CD4-positive, alpha-beta T cell (primary cell): ENCODE data around the gene HECTD1. TPM values are rescaled to one million over a fixed set of nuclear protein-coding genes. Genes with fewer than 3 reads are reported as not detected.

ENCODE experiments used
- ATAC-seq: fragments of 200-7000 bp; cut with Tn5 transposase; one replicate; pipeline ENCODE4 v1.10.0; 2022; ENCODE audit warnings: mild to moderate bottlenecking; ENCODE audit not compliant: poor library complexity
- CTCF ChIA-PET: fragments of 350-600 bp; sonication (Branson Sonifier 250); formaldehyde crosslinking; loops from one replicate; lab custom pipeline; 2021; ENCODE audit warnings: antibody characterized with exemption, inconsistent platforms; lab: Charles Lee
- POLR2A ChIA-PET: fragments of 350-600 bp; sonication (Branson Sonifier 250); formaldehyde crosslinking; loops from one replicate; lab custom pipeline; 2021; ENCODE audit warnings: antibody characterized with exemption, inconsistent platforms; lab: Charles Lee
- DNase-seq, 14 experiments: peaks; one replicate each; pipeline ENCODE4 v3.0.0-alpha.2; 2013 to 2020; ENCODE audit warnings: mixed read lengths in 2 of 14
- H3K27ac ChIP-seq, 2 donors: one replicate each; pipeline versions ENCODE4 v1.5.1 to v1.7.0; 2013; ENCODE audit warnings: low read length in 2 of 2, low read depth in 1 of 2, mild to moderate bottlenecking in 1 of 2
- H3K27me3 ChIP-seq, 2 experiments: 1 replicate in 1 of 2; 2 replicates in 1 of 2; pipeline versions ENCODE4 v1.6.1 to v1.7.0; 2013; ENCODE audit warnings: low read length in 2 of 2, control low read depth in 1 of 2, mild to moderate bottlenecking in 1 of 2, moderate library complexity in 1 of 2; ENCODE audit not compliant: insufficient read depth in 2 of 2, control insufficient read depth in 1 of 2
- H3K36me3 ChIP-seq: one replicate; pipeline ENCODE4 v1.6.1; 2013; ENCODE audit warnings: low read length, control low read depth; ENCODE audit not compliant: insufficient read depth
- H3K4me1 ChIP-seq: one replicate; pipeline ENCODE4 v1.6.1; 2013; ENCODE audit warnings: low read length, control low read depth; ENCODE audit not compliant: insufficient read depth
- H3K4me3 ChIP-seq: one replicate; pipeline ENCODE4 v1.5.1; 2013; ENCODE audit warnings: mild to moderate bottlenecking, low read length, moderate library complexity
- H3K9me3 ChIP-seq, 2 experiments: 1 replicate in 1 of 2; 2 replicates in 1 of 2; pipeline versions ENCODE4 v1.6.1 to v1.7.0; 2013; ENCODE audit warnings: low read length in 2 of 2, mild to moderate bottlenecking in 2 of 2, control low read depth in 1 of 2, moderate library complexity in 1 of 2; ENCODE audit not compliant: control insufficient read depth in 1 of 2, insufficient read depth in 1 of 2
- H3K27ac Mint-ChIP-seq: one replicate; pipeline ENCODE4 v1.8.0; 2020; ENCODE audit warnings: mixed read lengths
- H3K27me3 Mint-ChIP-seq: one replicate; pipeline ENCODE4 v1.8.0; 2021; ENCODE audit warnings: mixed read lengths
- H3K36me3 Mint-ChIP-seq: one replicate; pipeline ENCODE4 v1.8.0; 2021; ENCODE audit warnings: low read depth, mixed read lengths
- H3K4me1 Mint-ChIP-seq: one replicate; pipeline ENCODE4 v1.8.0; 2021; ENCODE audit warnings: low read depth, mixed read lengths
- H3K4me3 Mint-ChIP-seq: one replicate; pipeline ENCODE4 v1.8.0; 2020; ENCODE audit warnings: mild to moderate bottlenecking, mixed read lengths
- H3K9me3 Mint-ChIP-seq: one replicate; pipeline ENCODE4 v1.8.0; 2020; ENCODE audit warnings: mixed read lengths
- CTCF ChIP-seq: fragments of 200-600 bp; IDR thresholded peaks from one replicate; pipeline ENCODE4 v1.8.0; 2022; ENCODE audit warnings: antibody characterized with exemption, mild to moderate bottlenecking
- intact Hi-C, 2 experiments: fragments of 100-400 bp; cut with DNase I in 1 of 2; cut with micrococcal nuclease in 1 of 2; formaldehyde crosslinking; loops; one replicate each; pipeline versions ENCODE4 v1.15.1 to v1.9.0; 2023 to 2025; cut with DNase I, micrococcal nuclease
- total RNA-seq, 174 experiments: library from RNA in 2 of 174; stranded (reverse) in 2 of 174; gene quantifications; one replicate each; pipeline ENCODE4 v1.2.3 and lab custom pipeline; 2021 to 2026

Gene HECTD1
- total RNA-seq, 2 experiments from 2014 or later: 162 to 168 TPM

GRCh38 chr14:31051511-31051910 lies 156.1 kb downstream of the HECTD1 start:
- ATAC-seq: no peak
- Mint-ChIP-seq H3K4me3 (no peak overlapping the region), H3K27me3 (no peaks in the 10 kb centered on the region), H3K36me3 (no peaks in the 10 kb centered on the region), H3K4me1 (no peaks in the 10 kb centered on the region), H3K27ac (no peak overlapping the region), H3K9me3 (no peaks in the 10 kb centered on the region)
- Histone ChIP-seq H3K9me3 (no peaks in the 10 kb centered on the region), H3K27me3 (no peaks in the 10 kb centered on the region), H3K36me3 (no peaks in the 10 kb centered on the region), H3K4me1 (no peaks in the 10 kb centered on the region), H3K4me3 (no peak overlapping the region), H3K27ac (no peak overlapping the region)
- intact Hi-C loops: no loop called here
- POLR2A ChIA-PET: no interaction called here
- no peak for TF ChIP-seq CTCF
- CTCF ChIA-PET: no interaction called here
- DNase-seq: no peak

DNA sequence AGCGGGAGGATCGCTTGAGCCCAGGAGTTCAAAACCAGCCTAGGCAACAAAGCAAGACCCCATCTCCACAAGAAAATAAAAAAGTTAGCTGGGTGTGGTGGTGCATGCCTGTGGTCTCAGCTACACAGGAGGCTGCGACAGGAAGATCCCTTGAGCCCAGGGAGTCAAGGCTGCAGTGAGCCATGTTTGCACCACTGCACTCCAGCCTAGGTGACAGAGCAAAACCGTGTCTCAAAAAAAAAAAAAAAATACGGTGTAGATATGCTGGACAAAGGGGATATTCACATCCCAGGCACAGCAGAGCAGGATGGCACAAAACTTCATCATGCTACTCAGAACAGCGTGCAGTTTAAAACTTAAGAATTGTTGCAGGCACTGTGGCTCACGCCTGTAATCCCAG lies 156.6 kb downstream of the HECTD1 start:
- H3K36me3 ChIP-seq: no peaks in the 10 kb centered on the region
- H3K27me3 ChIP-seq: no peaks in the 10 kb centered on the region
- H3K4me1 ChIP-seq: no peaks in the 10 kb centered on the region
- H3K4me3 Mint-ChIP-seq: no peak overlapping the region
- no peak for ATAC-seq
- no peak for DNase-seq
- no peak for TF ChIP-seq CTCF
- no peak overlapping the region for H3K4me3 ChIP-seq
- no peaks in the 10 kb centered on the region for H3K9me3 Mint-ChIP-seq
- ChIA-PET POLR2A (no interaction called here), CTCF (interaction anchor here (0.7 kb wide), 1 partner anchor 1147 kb away, joined by 4 read pairs; no protein-coding TSS in a partner anchor)
- H3K27ac ChIP-seq: no peak overlapping the region
- H3K27ac Mint-ChIP-seq: no peak overlapping the region
- no peaks in the 10 kb centered on the region for H3K9me3 ChIP-seq
- intact Hi-C loops: no loop called here
- H3K27me3 Mint-ChIP-seq: no peaks in the 10 kb centered on the region
- H3K4me1 Mint-ChIP-seq: no peaks in the 10 kb centered on the region
- H3K36me3 Mint-ChIP-seq: no peaks in the 10 kb centered on the region

Other genes starting within 250 kb of the HECTD1 start
- 10 to 100 TPM in 1 of 2 experiments, 1 to 10 TPM in 1; 9.8 to 12.1 TPM for gene AP4S1, start 182.1 kb downstream of the HECTD1 start, total RNA-seq
- 10 to 100 TPM; 15.1 to 16.9 TPM for gene STRN3, start 181.4 kb downstream of the HECTD1 start, total RNA-seq
- gene HEATR5A, start 212.8 kb upstream of the HECTD1 start, total RNA-seq: 1 to 10 TPM; 5.2 to 5.5 TPM
- gene DTD2, start 249.7 kb upstream of the HECTD1 start, total RNA-seq: 1 to 10 TPM; 4.6 to 5.7 TPM